HG02610 (cell line): ENCODE measurements around the gene GTF3C1.
"Not testable (repeated sequence)": the region's sequence is repeated elsewhere in the genome, so short reads cannot be mapped to it uniquely, and the experiment has no call there.

Experiments
- ATAC-seq: cut with Tn5 transposase; IDR thresholded peaks from one replicate; pipeline ENCODE4 v1.9.1; 2021; ENCODE audit warnings: mild to moderate bottlenecking, moderate library complexity; ENCODE audit not compliant: unreplicated experiment

Gene GTF3C1, protein sequence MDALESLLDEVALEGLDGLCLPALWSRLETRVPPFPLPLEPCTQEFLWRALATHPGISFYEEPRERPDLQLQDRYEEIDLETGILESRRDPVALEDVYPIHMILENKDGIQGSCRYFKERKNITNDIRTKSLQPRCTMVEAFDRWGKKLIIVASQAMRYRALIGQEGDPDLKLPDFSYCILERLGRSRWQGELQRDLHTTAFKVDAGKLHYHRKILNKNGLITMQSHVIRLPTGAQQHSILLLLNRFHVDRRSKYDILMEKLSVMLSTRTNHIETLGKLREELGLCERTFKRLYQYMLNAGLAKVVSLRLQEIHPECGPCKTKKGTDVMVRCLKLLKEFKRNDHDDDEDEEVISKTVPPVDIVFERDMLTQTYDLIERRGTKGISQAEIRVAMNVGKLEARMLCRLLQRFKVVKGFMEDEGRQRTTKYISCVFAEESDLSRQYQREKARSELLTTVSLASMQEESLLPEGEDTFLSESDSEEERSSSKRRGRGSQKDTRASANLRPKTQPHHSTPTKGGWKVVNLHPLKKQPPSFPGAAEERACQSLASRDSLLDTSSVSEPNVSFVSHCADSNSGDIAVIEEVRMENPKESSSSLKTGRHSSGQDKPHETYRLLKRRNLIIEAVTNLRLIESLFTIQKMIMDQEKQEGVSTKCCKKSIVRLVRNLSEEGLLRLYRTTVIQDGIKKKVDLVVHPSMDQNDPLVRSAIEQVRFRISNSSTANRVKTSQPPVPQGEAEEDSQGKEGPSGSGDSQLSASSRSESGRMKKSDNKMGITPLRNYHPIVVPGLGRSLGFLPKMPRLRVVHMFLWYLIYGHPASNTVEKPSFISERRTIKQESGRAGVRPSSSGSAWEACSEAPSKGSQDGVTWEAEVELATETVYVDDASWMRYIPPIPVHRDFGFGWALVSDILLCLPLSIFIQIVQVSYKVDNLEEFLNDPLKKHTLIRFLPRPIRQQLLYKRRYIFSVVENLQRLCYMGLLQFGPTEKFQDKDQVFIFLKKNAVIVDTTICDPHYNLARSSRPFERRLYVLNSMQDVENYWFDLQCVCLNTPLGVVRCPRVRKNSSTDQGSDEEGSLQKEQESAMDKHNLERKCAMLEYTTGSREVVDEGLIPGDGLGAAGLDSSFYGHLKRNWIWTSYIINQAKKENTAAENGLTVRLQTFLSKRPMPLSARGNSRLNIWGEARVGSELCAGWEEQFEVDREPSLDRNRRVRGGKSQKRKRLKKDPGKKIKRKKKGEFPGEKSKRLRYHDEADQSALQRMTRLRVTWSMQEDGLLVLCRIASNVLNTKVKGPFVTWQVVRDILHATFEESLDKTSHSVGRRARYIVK (N-terminal part only)

DNA sequence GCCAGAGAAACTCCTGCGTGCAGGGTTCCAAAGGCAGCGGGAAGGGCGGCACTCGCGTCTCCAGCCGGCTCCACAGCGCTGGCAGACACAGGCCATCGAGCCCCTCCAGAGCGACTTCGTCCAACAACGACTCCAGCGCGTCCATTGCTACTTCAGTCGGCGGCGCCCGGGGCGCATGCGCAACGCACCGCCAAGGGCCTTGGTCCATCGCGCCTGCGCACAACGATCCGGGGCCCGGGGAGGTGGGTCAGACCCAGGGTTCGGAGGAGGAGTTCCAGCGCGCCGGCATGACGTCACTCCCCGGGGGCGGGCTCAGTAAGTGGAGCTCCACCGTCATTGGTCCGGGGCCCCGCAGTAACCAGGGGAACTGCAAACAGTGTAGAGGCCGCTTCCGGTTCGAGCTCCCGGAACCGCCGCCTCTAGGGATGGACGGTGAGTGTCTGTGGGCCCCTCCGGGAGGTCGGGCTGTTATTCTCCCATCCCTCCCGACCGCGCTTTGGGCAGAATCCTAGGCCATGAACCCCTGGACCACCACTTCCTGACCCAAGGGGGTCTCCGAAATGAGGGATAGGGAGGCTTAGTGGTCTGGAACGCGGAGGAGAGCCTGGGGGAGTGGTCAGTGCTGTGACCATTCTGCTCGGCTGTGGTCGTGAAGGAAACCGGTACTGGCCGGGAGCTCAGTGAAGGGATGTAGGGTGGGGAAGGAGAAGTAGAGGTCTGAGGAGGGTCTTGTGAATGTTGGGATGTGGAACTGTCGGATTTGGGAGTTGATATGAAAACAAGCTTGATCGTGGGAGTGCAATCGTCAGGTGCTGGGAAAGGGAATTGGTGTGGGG, at the start of gene GTF3C1, which contains the start of gene KATNIP:
TSS of gene GTF3C1 (minus strand) at position 168 of the 836 bp plus-strand sequence. CDS start at position 145, 23 bp downstream.
TSS of gene KATNIP (plus strand) at position 399 of the 836 bp plus-strand sequence. CDS start at position 426, 27 bp downstream.
- peak; percentile 96 for ATAC-seq

DNA sequence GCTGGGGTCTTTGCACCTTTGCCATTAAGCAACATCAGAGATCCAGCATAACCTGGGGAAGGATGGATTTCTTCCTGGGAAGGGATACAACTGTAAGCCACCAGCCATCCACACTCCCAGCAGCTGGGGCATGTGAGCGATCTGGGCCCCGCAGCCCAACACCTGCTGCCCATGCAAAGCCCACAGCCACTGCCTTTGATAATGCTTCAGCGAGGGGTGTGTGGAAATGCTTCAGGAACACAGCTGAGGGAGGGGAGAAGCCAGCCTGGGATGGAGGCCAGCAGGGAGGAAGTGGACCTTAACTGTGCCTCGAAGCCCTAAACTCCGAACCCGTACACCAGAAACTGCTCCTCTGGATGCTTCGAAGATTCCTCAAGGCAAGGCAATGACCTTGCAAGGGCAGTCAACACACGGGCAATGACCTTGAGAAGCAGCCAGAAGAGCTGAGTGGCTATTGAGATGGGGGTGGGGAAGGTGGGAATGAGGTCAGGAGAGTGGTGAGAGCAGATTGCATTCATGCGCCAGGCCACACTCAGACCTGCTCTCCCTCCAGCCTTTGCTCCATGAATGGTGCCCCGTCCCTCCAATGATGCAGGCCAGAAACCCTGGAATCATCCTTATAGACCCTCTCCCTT, 49.3 kb upstream of the GTF3C1 start:
- ATAC-seq: no peak

DNA sequence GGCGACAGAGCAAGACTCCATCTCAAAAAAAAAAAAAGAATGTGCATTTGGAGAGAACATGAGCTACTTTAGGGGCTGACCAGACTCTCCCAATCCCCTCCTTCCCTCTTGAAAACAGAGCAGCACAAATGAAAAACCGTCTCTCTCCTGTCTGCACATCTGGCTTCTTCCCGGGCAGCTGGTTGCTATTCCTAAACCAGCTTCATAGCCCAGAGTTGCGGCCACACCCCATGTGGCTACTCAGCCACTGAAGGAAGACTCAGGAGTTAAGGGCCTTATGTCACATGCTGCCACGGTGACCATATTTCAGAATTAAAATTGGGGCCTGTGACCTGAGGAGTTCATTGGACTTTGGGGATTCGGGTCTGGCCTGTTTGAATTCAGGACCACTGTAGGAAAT, 48.5 kb upstream of the GTF3C1 start:
- no peak for ATAC-seq

DNA sequence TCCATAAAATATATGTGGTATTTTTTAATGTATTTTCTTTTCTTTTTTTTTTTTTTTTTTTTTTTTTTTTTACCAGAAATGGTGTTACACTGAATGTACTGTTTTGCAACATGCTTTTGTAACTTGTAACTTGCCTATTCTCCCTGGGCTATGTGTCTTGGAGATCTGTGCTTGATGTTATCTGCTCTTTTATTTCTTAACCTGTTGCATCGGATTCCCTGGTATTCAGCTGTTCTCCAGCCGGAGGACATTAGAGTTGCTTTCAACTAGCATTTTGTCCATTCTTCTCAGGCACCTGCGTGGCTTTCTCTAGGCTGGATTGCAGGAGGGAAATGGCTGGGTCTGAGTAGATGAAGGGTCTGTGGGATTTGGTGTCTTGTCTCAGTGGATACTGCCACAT, 47.6 kb upstream of the GTF3C1 start:
- no peak for ATAC-seq

DNA sequence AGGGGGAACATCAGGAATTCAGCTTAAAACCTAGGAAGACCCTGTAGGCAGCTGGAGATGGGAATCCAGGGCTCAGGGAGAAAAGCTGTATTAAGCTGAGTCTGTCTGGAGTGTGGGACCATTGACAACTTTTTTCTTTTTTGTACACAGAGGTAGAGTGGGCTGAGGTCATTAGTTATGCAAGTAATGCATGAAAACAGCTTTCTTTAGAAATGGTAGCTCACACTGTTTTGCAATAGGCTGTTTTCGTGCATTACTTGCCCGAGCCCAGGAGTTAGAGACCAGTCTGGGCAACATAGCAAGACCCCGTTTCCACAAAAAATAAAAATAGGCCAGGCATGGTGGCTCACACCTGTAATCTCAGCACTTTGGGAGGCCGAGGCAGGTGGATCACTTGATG, 46.7 kb upstream of the GTF3C1 start:
- ATAC-seq: no peak

DNA sequence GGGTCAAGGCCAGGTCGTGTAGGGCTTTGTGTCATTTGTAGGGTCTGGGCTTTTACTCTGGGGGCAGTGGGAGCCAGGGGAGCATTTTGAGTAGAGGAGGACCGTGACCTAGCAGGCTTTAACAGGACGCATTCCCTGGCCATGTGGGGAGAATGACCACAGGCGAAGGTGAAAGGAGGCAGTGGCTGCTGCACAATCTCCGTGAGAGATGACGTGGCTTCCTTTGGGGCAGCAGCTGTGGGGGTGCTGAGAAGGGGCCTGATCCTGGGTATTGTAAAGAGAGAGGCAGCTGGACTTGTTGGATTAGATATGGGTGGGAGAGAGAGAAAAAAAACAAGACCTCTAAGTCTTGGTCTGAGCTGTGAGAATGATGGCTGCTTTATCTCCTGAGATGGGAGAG, 46.3 kb upstream of the GTF3C1 start:
- ATAC-seq: no peak

DNA sequence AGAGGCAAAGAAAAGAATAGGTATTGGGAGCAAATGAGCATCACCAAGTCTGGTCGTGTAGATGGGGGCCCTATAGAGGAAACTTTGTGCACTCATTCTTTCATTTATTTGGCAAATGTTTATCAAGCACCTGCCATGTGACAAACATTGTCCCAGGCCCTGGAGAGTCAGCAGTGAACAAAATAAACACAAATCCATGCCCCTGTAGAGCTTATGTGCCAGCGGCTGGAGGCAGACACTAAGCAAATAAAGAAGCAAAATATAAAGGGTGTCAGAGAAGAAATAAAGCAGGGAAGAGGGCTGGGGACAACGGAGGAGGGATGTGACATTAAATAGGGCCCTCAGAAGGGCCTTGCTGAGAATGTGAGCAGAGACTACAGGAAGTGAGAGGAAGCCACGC, 45.8 kb upstream of the GTF3C1 start:
- no peak for ATAC-seq

DNA sequence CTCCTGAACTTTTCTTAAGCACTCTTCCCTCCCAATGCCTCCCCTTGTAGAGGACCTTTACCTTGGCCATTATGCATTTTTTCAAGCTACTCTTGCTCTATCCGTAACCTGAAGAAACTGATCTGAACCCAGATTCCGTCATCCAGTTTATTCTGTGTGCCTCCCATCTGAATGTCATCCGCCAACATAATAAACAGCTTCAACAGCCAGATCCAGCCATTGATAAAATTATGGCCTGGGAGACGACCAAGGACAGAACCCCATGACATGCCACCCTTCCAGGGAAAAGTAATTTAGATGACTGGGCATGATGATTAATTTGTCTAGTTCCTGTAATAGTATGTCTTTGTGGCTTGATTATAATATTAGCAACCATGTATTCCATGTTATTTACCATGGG, 42.1 kb upstream of the GTF3C1 start:
- no peak for ATAC-seq

DNA sequence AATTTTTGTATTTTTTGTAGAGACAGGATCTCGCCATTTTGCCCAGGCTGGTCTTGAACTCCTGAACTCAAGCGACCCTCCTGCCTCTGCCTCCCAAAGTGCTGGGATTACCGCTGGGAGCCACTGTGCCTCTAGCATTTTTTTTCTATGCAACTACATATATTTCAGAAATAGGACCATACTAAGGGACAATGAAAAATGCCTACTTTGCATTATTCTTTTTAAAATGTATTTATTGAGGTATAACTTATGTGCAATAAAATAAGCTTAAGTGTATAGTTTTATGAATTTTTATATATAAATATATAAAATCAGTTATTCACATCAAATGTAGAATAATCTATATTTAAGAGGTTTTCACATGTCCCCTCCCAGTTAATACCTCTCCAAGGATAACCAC, 38.3 kb upstream of the GTF3C1 start:
- ATAC-seq: no peak

DNA sequence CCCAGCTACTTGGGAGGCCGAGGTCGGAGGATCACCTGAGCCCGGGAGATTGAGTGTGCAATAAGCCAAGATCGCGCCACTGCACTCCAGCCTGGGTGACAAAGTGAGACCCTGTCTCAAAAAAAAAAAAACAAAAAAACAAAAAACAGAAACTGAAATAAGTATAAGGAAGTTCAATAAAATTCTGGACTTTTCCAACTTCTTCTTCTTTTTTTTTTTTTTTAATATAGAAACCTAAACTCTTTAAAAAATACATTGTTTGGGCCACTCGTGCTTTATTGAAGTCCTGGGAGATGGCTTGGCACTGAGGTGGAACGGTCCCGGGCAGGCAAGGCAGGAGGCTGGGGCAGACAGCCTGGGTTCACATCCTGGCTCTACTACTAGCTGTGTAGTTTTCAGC, 37.0 kb upstream of the GTF3C1 start:
- ATAC-seq: no peak

DNA sequence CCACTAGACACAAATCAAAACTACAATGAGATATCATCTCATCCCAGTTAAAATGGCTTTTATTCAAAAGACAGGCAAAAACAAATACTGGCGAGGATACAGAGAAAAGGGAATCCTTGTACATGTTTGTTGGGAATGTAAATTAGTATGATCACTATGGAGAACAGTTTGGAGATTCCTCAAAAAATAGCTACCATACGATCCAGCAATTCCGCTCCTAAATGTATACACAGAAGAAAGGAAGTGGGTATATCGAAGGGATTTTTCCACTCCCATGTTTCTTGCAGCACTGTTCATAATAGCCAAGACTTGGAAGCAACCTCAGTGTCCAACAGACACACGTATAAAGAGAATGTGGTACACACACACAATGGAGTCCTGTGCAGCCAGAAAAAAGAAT, 35.5 kb upstream of the GTF3C1 start:
- ATAC-seq: no peak

DNA sequence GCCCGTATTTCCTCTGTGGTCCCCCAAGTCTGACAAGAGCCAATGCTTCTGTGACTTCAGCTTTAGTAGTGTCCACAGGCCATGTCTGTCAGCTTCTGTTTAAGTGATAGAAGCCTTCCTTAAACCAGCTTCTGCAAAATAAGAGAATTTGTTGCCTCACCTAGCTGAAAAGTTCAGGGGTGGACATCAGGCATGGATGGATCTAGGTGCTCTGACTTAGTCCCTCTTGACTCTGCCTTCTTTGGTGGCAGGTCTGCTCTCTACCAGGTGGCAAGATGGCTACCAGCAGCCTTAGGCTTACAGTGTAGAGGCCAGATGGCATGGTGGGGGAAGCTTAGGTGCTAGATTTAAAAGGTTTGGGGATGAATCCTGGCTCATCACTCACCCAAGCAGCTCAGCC, 33.9 kb upstream of the GTF3C1 start:
- no peak for ATAC-seq

DNA sequence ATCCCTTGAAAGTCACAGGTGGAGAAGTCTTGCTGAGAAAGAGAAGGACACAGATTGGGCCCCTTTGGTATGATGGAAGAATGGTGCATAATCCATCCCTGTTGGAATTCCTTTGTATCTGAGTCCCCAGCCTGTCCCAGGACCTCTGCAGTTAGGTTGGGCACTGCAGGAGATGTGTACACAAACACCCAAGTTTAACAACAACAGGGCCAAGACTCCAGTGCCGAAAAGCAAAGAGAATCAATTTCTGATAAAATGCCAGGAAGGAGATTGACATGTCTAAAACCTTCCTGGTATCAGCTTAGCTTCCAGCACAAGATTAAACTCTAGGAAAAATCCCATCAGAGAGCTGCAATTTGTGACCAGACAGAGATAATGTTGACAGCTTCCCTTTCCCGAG, 33.2 kb upstream of the GTF3C1 start:
- no peak for ATAC-seq

DNA sequence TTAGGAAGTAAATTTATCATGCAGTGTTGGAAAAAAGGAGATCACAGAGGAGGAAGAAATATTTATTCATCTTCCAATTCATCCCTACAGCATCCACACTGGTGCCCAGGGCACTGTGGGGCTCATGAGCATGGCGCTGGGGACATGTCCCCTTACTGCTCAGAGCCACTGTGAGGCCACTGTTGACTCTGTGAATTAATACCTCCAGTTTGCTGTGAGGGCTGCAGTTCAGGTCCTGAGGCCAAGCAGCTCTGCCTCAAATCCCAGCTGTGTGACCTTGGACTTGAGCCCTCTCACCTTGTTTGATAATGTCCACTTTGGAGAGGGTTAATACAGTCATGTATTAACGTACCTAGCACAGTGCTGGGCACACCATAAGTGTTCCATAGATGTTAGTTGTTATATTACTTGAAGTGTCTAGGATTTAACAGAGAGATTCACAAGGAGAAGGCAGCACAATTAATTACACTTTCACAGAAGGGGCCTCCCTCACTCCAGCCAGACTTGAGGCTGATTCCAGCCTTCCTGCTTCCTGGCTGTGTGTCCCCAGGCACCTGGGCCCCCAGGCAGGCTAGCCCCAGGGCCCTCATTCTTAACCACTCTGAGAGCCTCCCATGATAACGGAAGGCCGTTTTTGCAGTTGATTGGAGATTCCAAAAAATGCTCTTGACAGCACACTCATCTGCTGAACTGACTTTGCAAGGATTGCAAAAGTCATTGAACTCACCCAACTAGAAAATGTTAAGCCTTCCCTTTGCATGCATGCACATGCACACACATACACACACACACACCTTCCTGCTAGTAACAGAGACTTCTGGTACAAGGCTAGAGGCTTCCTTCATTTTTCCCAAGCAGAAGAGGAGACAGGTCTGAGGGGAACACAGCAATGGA, 29.6 kb upstream of the GTF3C1 start:
- ATAC-seq: peak; percentile 16

DNA sequence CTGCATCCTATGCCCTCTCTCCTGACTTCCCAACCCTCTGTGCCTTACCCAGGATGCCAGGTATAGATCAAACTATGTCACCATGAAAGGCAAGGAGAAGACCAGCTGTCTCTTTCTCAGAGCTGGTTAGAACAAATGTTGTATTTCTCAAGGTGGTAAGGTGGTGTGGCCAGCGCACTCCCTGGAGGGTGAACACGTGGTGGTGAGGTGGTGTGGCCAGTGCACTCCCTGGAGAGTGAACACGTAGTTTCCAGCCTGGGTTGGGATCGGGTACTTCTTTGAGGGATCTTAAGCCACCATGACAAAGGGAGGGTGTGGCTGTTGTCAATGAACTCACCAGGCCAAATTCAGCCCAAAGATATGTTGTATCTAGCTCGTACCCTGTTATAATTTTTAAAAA, 27.0 kb upstream of the GTF3C1 start:
- ATAC-seq: no peak

DNA sequence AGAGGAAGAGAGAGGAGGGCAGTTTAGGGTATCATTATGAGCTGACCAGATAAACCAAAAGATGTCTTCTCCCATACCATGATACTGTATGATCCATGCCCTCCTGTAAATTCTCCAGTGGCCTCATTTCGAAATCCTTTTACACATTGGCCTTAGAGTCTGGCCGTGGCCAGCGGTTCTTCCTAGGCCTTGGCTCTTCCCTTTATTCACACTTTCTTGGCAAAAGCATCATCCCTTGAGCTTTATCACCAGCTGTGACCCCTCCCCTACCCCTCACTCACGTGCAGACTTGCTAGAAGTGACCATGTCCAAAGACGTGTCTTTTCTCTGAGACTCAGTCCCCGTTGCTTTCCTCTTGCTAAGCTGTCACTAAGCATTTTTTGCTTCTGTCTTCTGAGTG, 23.0 kb upstream of the GTF3C1 start:
- no peak for ATAC-seq

DNA sequence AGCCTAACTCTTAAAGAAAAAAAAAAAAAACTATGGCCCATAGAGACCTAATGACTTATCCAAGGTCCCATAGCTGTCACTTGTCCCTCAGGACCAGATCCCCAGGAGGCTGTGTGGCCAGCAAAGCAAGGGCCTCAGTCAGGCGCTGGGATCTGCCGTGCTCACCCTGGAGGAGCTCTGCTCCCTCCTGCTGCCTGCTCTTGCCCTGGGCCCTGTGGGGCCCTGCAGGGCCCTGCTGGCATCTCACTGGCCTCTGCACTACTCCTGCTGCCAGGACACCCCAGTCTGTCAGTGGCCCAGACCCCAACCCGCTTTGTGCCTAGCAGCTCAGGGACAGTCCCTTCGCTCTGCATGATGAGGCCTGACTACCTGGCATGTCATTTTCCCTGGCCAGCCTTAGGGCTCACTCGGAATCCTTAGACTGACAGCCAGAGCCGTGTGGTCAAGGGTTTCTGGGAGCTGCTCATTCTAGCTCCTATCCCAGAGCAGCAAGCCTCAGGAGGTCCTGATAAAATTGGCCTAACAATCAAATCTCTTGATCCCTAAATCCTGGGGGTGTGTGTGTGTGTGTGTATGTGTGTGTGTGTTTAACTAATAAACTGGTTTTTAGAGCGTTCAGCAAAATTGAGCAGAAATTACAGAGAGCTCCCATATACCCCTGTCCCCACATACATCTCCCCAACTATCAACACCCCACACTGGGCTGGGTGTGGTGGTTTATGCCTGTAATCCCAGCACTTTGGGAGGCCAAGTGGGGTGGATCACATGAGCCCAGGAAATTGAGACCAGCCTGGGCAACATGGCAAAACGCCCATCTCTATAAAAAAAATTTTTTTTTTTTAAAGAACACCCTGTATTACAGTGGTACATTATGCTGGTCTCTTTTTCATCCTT, 22.0 kb upstream of the GTF3C1 start:
- ATAC-seq: no peak

DNA sequence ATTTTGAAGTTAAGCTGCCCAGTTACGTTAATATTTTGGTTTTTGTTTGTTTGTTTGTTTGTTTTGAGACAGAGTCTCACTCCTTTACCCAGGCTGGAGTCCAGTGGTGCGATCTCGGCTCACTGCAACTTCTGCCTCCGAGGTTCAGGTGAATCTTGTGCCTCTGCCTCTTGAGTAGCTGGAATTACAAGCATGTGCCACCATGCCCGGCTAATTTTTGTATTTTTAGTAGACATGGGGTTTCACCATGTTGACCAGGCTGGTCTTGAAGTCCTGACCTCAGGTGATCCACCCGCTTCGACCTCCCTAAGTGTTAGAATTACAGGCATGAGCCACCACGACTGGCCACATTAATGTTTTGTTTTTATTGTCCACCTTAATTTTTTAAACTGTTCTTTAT, 21.3 kb upstream of the GTF3C1 start:
- not testable (repeated sequence) for ATAC-seq
